BLaER1 treated with 17β-estradiol and CSF1 and Interleukin-3, amounts not matched to agents 10 nM and 100 nM (cell line): ENCODE measurements around the gene SMOC1.
"Not testable (repeated sequence)": the region's sequence is repeated elsewhere in the genome, so short reads cannot be mapped to it uniquely, and the experiment has no call there.

Experiments used
- H3K27ac ChIP-seq, 11 experiments: shearing (Covaris generic); formaldehyde crosslinking; 2 replicates each; pipeline ENCODE4 v1.8.1; 2022
- H3K27me3 ChIP-seq, 11 experiments: shearing (Covaris generic); formaldehyde crosslinking; 2 replicates each; pipeline ENCODE4 v1.8.1; 2022
- H3K36me3 ChIP-seq, 11 experiments: shearing (Covaris generic); formaldehyde crosslinking; 2 replicates each; pipeline ENCODE4 v1.8.1; 2022
- H3K4me1 ChIP-seq, 10 experiments: shearing (Covaris generic); formaldehyde crosslinking; 2 replicates each; pipeline ENCODE4 v1.8.1; 2022
- H3K4me2 ChIP-seq, 11 experiments: shearing (Covaris generic); formaldehyde crosslinking; 2 replicates each; pipeline ENCODE4 v1.8.1; 2022
- H3K4me3 ChIP-seq, 10 experiments: shearing (Covaris generic); formaldehyde crosslinking; 2 replicates each; pipeline ENCODE4 v1.8.1; 2022
- H3K9ac ChIP-seq, 11 experiments: shearing (Covaris generic); formaldehyde crosslinking; 2 replicates each; pipeline ENCODE4 v1.8.1; 2022
- H3K9me3 ChIP-seq, 11 experiments: shearing (Covaris generic); formaldehyde crosslinking; replicated peaks in 1 of 11; 2 replicates each; pipeline ENCODE4 v1.8.1; 2022
- H4K20me1 ChIP-seq, 11 experiments: shearing (Covaris generic); formaldehyde crosslinking; 2 replicates each; pipeline ENCODE4 v1.8.1; 2022
- Cebpa-rat ChIP-seq, 11 experiments: shearing (Covaris generic); IDR thresholded peaks; 2 replicates each; pipeline ENCODE4 v1.8.1; 2022

SMOC1 gene

DNA sequence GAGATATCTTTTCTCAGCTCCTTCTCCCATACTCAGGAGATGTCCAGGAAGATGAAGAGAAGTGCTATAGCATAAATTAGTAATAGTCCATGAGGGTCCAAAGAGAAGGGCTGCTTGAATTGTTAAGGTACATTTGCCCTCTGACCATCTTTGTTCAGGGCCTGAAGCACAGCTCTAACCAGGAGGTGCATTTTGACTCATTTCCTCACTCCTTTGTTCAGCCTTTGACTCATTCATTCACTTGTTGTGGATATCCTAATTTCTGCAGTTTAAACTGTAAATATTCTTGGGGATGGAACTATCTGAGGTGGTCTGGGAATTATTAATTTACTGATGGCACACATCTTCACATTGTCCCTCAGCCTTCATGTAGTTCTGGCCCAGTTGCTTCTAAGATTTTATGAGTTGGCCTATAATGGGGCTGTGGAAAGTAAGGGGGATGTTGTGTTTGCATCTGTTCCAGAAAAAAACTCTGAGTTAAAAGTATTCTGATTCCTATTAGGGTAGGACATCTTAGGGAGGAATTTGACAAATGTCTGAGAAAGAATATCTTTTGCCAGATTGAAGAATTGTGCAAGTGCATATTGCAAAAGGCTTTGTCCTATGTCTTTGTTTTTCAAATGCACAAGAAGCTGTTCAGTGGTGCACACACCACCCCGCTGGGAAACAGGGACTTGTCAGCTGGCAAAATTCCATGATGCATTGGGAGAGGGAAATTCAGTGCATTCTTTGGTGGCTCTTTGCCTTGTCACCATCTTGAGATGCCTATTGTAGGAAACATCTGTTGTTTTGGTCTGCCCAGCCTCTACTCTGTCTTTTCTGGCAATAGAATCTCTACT, 22.1 kb downstream of the SMOC1 start:
- TF ChIP-seq Cebpa-rat (IDR thresholded peaks at IDR 0.05): no peak
- H3K36me3 ChIP-seq: no peaks in the 10 kb centered on the region; a peak in 1 of 22 replicates

DNA sequence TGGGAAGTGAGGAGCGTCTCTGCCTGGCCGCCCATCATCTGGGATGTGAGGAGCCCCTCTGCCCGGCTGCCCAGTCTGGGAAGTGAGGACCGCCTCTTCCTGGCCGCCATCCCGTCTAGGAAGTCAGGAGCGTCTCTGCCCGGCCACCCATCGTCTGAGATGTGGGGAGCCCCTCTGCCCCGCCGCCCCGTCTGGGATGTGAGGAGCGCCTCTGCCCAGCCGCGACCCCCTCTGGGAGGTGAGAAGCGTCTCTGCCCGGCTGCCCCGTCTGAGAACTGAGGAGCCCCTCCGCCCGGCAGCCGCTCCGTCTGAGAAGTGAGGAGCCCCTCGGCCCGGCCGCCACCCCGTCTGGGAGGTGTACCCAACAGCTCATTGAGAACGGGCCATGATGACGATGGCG, 23.8 kb downstream of the SMOC1 start:
- not testable (repeated sequence) for H3K27me3 ChIP-seq, H3K4me2 ChIP-seq, H3K4me3 ChIP-seq, H3K9ac ChIP-seq, H4K20me1 ChIP-seq, H3K27ac ChIP-seq, H3K4me1 ChIP-seq, H3K36me3 ChIP-seq
- H3K9me3 ChIP-seq: peaks cover 17 to 50% (median 31%) of the 10 kb centered on the region in 11 experiments; a peak in 21 of 22 replicates

More for the DNA sequence above, 22.1 kb downstream of the SMOC1 start:
- Histone ChIP-seq H3K4me1 (no peaks in the 10 kb centered on the region), H3K4me2 (no peak overlapping the region), H3K27me3 (no peaks in the 10 kb centered on the region), H3K27ac (no peak overlapping the region), H3K9me3 (peaks cover 33 to 67% (median 47%) of the 10 kb centered on the region in 11 experiments), H4K20me1 (no peaks in the 10 kb centered on the region), H3K9ac (no peak overlapping the region), H3K4me3 (no peak overlapping the region)

DNA sequence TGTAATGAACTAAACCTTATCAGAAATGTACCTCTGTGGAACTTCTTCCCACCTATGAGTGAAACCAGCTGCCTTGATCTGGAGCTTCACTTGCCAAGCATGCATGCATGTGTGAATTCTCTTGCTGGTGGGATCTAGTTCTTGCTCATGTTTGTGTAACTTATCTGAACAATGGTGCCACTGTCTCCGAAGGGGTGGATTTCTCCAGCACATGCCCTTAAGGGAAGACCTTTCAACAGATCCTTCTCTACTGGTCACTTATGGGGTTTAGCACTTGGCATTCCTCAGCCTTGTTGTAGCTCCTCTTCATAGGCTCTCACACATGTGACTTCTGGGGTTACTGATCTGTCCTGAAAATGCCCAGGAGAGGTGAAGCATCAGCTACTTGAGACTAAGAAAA, 25.0 kb downstream of the SMOC1 start:
- TF ChIP-seq Cebpa-rat (IDR thresholded peaks at IDR 0.05): no peak
- H3K4me2 ChIP-seq: no peak overlapping the region
- H3K4me1 ChIP-seq: peaks cover 0 to 7% (median 0%) of the 10 kb centered on the region in 10 experiments; a peak in 4 of 20 replicates
- no peaks in the 10 kb centered on the region for H3K36me3 ChIP-seq
- no peak overlapping the region for H3K9ac ChIP-seq
- no peaks in the 10 kb centered on the region for H3K27me3 ChIP-seq
- H3K27ac ChIP-seq: no peak overlapping the region
- peaks cover 12 to 38% (median 19%) of the 10 kb centered on the region in 11 experiments; a peak in 19 of 22 replicates for H3K9me3 ChIP-seq
- H3K4me3 ChIP-seq: no peak overlapping the region
- H4K20me1 ChIP-seq: no peaks in the 10 kb centered on the region

DNA sequence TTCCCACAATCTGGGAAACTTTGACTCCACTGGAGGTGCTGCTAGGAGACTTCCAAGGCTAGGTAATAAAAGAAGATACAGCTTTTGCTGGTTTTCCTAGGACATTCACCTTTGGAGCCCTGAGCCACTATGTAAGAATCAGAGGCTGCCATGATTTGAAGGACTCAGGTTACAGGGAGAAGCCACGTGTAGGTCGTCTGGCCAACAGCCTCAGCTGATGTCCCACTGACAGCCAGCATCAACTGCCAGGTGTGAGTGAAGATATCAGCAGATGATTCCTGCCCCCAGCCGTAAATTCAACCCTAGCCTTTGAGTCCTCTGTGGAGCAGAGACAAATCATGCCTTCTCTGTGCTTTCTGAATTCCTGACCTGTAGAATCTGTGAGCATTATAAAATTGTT, 27.0 kb downstream of the SMOC1 start:
- peaks cover 0 to 7% (median 0%) of the 10 kb centered on the region in 10 experiments; a peak in 4 of 20 replicates for H3K4me1 ChIP-seq
- H3K4me2 ChIP-seq: no peak overlapping the region
- peaks cover 11 to 29% (median 17%) of the 10 kb centered on the region in 11 experiments; a peak in 18 of 22 replicates for H3K9me3 ChIP-seq
- H3K4me3 ChIP-seq: no peak overlapping the region
- no peaks in the 10 kb centered on the region for H3K27me3 ChIP-seq
- no peaks in the 10 kb centered on the region for H3K36me3 ChIP-seq
- no peak for TF ChIP-seq Cebpa-rat (IDR thresholded peaks at IDR 0.05)
- H3K9ac ChIP-seq: no peak overlapping the region
- H4K20me1 ChIP-seq: no peaks in the 10 kb centered on the region
- H3K27ac ChIP-seq: no peak overlapping the region

DNA sequence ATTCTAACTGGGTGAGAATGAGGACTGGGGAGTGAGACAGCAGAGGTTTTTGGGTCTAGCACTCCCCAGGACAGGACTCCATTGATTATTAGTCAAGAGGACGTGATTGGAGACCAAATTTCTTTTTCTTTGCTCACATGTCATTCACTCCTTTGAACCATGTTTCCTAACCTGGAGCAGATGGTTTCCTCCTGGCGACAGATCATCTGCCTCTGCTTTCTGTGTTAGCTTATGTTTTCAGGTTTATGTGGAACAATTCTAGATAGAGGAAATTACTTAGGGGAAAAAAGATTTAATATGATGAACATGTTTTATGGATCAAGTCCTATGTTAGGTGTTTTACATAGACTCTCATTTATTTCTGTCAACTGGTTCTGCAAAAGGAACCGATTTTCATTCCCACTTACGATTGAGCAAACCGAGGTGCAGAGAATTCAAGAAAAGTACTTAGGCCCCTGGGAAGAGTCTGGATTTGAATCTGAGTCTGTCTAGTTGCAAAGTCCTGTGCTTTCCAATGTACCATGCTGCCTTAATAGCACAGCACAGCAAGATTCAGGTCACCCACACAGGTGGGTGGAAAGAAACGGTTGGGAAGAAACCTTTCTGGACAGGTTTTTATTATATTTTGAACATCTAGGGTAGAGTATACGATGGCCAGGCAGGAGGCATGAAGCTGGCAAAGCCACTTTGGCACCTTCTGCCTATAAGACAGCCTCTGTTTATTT, 30.8 kb downstream of the SMOC1 start:
- H3K4me2 ChIP-seq: no peak overlapping the region
- no peaks in the 10 kb centered on the region for H3K27me3 ChIP-seq
- 0 out of 22 replicates have a peak, but pooled peaks cover 0 to 5% (median 0%) of the 10 kb centered on the region in 11 experiments for H3K9me3 ChIP-seq
- H4K20me1 ChIP-seq: no peaks in the 10 kb centered on the region
- no peaks in the 10 kb centered on the region for H3K36me3 ChIP-seq
- TF ChIP-seq Cebpa-rat (IDR thresholded peaks at IDR 0.05): no peak
- H3K4me3 ChIP-seq: no peak overlapping the region
- no peak overlapping the region for H3K9ac ChIP-seq
- H3K27ac ChIP-seq: no peak overlapping the region
- peaks cover 0 to 7% (median 0%) of the 10 kb centered on the region in 10 experiments; a peak in 4 of 20 replicates for H3K4me1 ChIP-seq

DNA sequence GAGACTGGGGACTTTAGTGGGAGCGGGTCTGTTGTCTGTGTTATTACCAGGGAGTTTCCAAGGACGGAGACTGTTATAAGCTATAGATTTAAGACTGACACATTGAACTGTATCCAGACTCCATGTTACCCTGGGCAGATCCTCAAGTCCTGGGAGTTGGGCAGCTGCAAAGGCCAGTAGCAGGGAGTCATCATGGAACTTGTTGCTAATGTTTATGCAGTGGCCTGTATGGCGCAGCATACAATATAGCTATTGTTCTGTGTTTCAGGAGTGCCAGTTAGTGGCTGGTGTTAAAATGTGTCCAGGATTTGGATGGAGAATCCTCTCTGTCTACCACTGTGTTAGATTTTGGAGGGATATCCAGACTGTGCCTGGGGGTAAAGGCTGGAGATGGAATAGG, 31.7 kb downstream of the SMOC1 start:
- no peak overlapping the region for H3K27ac ChIP-seq
- H3K27me3 ChIP-seq: no peaks in the 10 kb centered on the region
- H3K9ac ChIP-seq: no peak overlapping the region
- peaks cover 0 to 7% (median 0%) of the 10 kb centered on the region in 10 experiments; a peak in 4 of 20 replicates for H3K4me1 ChIP-seq
- 0 out of 22 replicates have a peak, but pooled peaks cover 0 to 5% (median 0%) of the 10 kb centered on the region in 11 experiments for H3K9me3 ChIP-seq
- no peak overlapping the region for H3K4me3 ChIP-seq
- H3K4me2 ChIP-seq: no peak overlapping the region
- no peak for TF ChIP-seq Cebpa-rat (IDR thresholded peaks at IDR 0.05)
- no peaks in the 10 kb centered on the region for H3K36me3 ChIP-seq
- H4K20me1 ChIP-seq: no peaks in the 10 kb centered on the region

DNA sequence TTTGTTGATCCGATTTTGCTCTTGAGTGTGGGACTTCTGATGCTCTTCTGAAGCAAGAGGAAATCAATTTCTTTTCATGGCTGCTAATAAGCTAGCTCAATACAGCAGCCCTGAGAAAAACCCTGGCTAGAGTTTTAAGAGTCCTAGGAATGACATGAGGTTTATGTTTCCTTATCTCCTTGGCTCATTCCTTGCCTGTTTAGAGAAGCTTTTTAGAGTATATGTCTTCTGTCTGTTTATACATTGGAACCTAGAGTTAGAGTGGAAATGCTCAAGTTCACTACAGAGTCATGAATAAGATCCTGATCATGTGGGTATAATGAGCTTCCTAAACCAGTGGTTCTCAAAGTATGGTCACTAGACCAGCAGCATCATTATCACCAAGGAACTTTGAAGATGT, 34.5 kb downstream of the SMOC1 start:
- H3K4me1 ChIP-seq: no peaks in the 10 kb centered on the region
- 0 out of 22 replicates have a peak, but pooled peaks cover 0 to 5% (median 0%) of the 10 kb centered on the region in 11 experiments for H3K9me3 ChIP-seq
- no peak for TF ChIP-seq Cebpa-rat (IDR thresholded peaks at IDR 0.05)
- no peak overlapping the region for H3K4me2 ChIP-seq
- no peak overlapping the region for H3K4me3 ChIP-seq
- H4K20me1 ChIP-seq: no peaks in the 10 kb centered on the region
- H3K27ac ChIP-seq: no peak overlapping the region
- no peak overlapping the region for H3K9ac ChIP-seq
- no peaks in the 10 kb centered on the region for H3K27me3 ChIP-seq
- no peaks in the 10 kb centered on the region for H3K36me3 ChIP-seq

DNA sequence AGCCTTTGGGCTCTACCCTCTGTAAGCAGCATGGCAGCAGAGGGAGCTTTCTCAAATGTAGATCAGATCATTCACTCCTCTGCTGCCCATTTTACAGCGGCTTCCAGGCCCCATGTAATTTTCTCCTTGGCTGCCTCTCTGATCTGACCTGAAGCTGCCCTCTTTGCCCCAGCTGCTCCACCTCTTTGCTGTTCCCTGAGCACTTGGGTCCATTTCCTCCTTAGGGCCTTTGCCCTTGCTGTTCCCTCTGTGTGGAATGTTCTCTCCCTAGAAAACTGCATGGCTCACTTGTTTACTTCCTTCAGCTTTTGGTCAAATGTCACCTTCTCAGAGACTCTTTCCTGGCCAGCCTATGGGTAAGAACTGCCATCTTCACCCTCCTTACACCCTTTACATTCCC, 37.2 kb downstream of the SMOC1 start:
- no peak overlapping the region for H3K4me3 ChIP-seq
- TF ChIP-seq Cebpa-rat (IDR thresholded peaks at IDR 0.05): no peak

DNA sequence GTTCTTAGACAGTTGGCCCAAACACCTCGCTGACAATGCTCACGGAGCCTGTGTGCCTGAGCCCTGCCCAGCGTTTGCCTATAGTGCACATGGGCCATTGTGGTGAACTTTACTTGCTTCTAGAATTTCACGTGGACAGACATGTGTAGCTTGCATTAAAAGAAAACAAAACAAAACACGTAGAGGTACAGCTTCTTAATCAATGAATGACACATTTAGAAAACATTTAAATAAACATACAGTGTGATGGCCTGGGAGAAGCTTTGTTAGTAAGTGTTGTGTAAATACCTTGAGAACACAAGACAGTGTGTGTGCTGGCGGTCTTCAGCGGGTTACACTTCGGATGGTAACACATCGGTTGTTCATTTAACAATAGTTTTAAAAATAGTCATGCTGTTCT, 38.1 kb downstream of the SMOC1 start:
- H3K27ac ChIP-seq: no peak overlapping the region
- H3K9me3 ChIP-seq: 0 out of 22 replicates have a peak, but pooled peaks cover 0 to 4% (median 0%) of the 10 kb centered on the region in 11 experiments
- no peaks in the 10 kb centered on the region for H3K4me1 ChIP-seq
- H4K20me1 ChIP-seq: no peaks in the 10 kb centered on the region
- no peak overlapping the region for H3K9ac ChIP-seq
- no peaks in the 10 kb centered on the region for H3K36me3 ChIP-seq
- no peaks in the 10 kb centered on the region for H3K27me3 ChIP-seq
- H3K4me3 ChIP-seq: no peak overlapping the region
- TF ChIP-seq Cebpa-rat (IDR thresholded peaks at IDR 0.05): no peak
- no peak overlapping the region for H3K4me2 ChIP-seq

More for the DNA sequence above, 37.2 kb downstream of the SMOC1 start:
- H3K9ac ChIP-seq: no peak overlapping the region
- no peaks in the 10 kb centered on the region for H4K20me1 ChIP-seq
- no peak overlapping the region for H3K4me2 ChIP-seq
- 0 out of 22 replicates have a peak, but pooled peaks cover 0 to 5% (median 0%) of the 10 kb centered on the region in 11 experiments for H3K9me3 ChIP-seq
- H3K4me1 ChIP-seq: no peaks in the 10 kb centered on the region
- H3K36me3 ChIP-seq: no peaks in the 10 kb centered on the region
- no peaks in the 10 kb centered on the region for H3K27me3 ChIP-seq
- no peak overlapping the region for H3K27ac ChIP-seq
